WTC11 (cell line): Measurements from ENCODE around the gene ZBTB37.

Experiments
- ELF4 ChIP-seq: sonication (generic); formaldehyde crosslinking; IDR thresholded peaks from 2 replicates; pipeline ENCODE4 v1.8.1; 2022; ENCODE audit warnings: low read depth, mild to moderate bottlenecking, moderate library complexity, missing genetic modification reagents
- JUN ChIP-seq: sonication (generic); formaldehyde crosslinking; IDR thresholded peaks from 2 replicates; pipeline ENCODE4 v1.8.0; 2023; ENCODE audit warnings: mild to moderate bottlenecking, missing genetic modification reagents
- PRRX2 ChIP-seq: fragments of 250-450 bp; sonication (Bioruptor Pico); IDR thresholded peaks from 2 replicates; pipeline ENCODE4 v1.8.0; 2021; ENCODE audit warnings: mild to moderate bottlenecking
- TF ChIP-seq, protein P1 (sequence below): fragments of 200-600 bp; IDR thresholded peaks from 2 replicates; pipeline ENCODE4 v1.8.0; 2022; ENCODE audit warnings: antibody characterized with exemption
- TF ChIP-seq, protein P2 (sequence below): sonication (generic); formaldehyde crosslinking; IDR thresholded peaks from 2 replicates; pipeline ENCODE4 v1.8.1; 2023; ENCODE audit warnings: mild to moderate bottlenecking, missing genetic modification reagents, moderate library complexity
- TF ChIP-seq, protein P3 (sequence below): sonication (generic); formaldehyde crosslinking; conservative IDR thresholded peaks from 2 replicates; pipeline ENCODE4 v1.8.1; 2022; ENCODE audit warnings: mild to moderate bottlenecking, missing genetic modification reagents
- TF ChIP-seq, protein P4 (sequence below): sonication (generic); formaldehyde crosslinking; IDR thresholded peaks from 2 replicates; pipeline ENCODE4 v1.8.1; 2023; ENCODE audit warnings: mild to moderate bottlenecking, missing genetic modification reagents

DNA sequence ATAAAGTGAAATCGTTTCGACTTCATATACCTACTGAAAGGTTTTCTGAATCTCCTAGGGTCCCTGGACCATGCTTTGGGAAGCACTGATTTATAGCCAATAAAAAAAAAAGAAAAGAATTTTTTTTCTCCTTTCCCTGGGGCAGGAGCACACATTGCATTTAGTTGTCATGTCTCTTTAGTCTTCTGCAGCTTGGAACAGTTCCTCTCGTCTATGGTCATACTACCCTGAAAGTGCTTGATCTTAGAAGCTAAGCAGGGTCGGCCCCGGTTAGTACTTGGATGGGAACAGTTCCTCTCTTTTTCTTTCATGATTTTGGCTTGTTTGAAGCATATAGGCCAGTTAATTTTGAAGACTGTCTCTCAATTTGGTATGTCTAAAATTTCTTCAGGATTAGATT is 52.7 kb downstream of the ZBTB37 start:
- TF ChIP-seq, protein P1, sequence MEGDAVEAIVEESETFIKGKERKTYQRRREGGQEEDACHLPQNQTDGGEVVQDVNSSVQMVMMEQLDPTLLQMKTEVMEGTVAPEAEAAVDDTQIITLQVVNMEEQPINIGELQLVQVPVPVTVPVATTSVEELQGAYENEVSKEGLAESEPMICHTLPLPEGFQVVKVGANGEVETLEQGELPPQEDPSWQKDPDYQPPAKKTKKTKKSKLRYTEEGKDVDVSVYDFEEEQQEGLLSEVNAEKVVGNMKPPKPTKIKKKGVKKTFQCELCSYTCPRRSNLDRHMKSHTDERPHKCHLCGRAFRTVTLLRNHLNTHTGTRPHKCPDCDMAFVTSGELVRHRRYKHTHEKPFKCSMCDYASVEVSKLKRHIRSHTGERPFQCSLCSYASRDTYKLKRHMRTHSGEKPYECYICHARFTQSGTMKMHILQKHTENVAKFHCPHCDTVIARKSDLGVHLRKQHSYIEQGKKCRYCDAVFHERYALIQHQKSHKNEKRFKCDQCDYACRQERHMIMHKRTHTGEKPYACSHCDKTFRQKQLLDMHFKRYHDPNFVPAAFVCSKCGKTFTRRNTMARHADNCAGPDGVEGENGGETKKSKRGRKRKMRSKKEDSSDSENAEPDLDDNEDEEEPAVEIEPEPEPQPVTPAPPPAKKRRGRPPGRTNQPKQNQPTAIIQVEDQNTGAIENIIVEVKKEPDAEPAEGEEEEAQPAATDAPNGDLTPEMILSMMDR, result no peak
- TF ChIP-seq JUN (no peak), ELF4 (CRISPR knock-in tag) (no peak), PRRX2 (CRISPR knock-in tag) (no peak)
- TF ChIP-seq, protein P2, sequence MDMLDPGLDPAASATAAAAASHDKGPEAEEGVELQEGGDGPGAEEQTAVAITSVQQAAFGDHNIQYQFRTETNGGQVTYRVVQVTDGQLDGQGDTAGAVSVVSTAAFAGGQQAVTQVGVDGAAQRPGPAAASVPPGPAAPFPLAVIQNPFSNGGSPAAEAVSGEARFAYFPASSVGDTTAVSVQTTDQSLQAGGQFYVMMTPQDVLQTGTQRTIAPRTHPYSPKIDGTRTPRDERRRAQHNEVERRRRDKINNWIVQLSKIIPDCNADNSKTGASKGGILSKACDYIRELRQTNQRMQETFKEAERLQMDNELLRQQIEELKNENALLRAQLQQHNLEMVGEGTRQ, result no peak
- TF ChIP-seq, protein P3, sequence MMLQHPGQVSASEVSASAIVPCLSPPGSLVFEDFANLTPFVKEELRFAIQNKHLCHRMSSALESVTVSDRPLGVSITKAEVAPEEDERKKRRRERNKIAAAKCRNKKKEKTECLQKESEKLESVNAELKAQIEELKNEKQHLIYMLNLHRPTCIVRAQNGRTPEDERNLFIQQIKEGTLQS (CRISPR knock-in tag), result no peak
- TF ChIP-seq, protein P4, sequence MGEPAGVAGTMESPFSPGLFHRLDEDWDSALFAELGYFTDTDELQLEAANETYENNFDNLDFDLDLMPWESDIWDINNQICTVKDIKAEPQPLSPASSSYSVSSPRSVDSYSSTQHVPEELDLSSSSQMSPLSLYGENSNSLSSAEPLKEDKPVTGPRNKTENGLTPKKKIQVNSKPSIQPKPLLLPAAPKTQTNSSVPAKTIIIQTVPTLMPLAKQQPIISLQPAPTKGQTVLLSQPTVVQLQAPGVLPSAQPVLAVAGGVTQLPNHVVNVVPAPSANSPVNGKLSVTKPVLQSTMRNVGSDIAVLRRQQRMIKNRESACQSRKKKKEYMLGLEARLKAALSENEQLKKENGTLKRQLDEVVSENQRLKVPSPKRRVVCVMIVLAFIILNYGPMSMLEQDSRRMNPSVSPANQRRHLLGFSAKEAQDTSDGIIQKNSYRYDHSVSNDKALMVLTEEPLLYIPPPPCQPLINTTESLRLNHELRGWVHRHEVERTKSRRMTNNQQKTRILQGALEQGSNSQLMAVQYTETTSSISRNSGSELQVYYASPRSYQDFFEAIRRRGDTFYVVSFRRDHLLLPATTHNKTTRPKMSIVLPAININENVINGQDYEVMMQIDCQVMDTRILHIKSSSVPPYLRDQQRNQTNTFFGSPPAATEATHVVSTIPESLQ (CRISPR knock-in tag), result no peak
